ENCODE results near the gene IZUMO4. TPM values are rescaled to one million over a fixed set of nuclear protein-coding genes. Genes with fewer than 3 reads are reported as not detected.
"Not testable (repeated sequence)": the region's sequence is repeated elsewhere in the genome, so short reads cannot be mapped to it uniquely, and the experiment has no call there.

The IZUMO4 gene
- total RNA-seq, 1 donor from 2014 or later: 5.8 TPM

GRCh38 chr19:2084993-2085720, 11.6 kb upstream of the IZUMO4 start:
- no peak for FAIRE-seq
- Histone ChIP-seq H3K79me2 (ENCODE audit: insufficient read depth, low read length) (peaks cover 59% of the 10 kb centered on the region), H3K9ac (ENCODE audit: low read length) (peak overlapping the region; percentile 40), H3K9me3 (ENCODE audit: insufficient read depth, low read depth, low read length) (no peaks in the 10 kb centered on the region), H3K4me1 (ENCODE audit: insufficient read depth, low read length) (peaks cover 15% of the 10 kb centered on the region), H3K27me3 (ENCODE audit: insufficient read depth, low read length) (no peaks in the 10 kb centered on the region), H3K4me3 (ENCODE audit: insufficient read depth, low read depth, low read length) (peak overlapping the region; percentile 10), H3K4me2 (ENCODE audit: low read length) (peak overlapping the region; percentile 71), H3K36me3 (ENCODE audit: insufficient read depth, low read length) (peaks cover 3% of the 10 kb centered on the region), H4K20me1 (ENCODE audit: insufficient read depth, low read length) (peaks cover 52% of the 10 kb centered on the region), H3K27ac (ENCODE audit: low read depth, low read length) (no peak overlapping the region), H2AFZ (ENCODE audit: low read depth, low read length) (no peak overlapping the region)
- peaks cover 25% of the 10 kb centered on the region for H3K4me1 Mint-ChIP-seq (ENCODE audit: low read depth, unreplicated experiment)
- TF ChIP-seq EZH2 (IDR thresholded peaks at IDR 0.05; ENCODE audit: insufficient read depth, low read length): no peak
- TF ChIP-seq CTCF (IDR thresholded peaks at IDR 0.05; ENCODE audit: insufficient read depth, low read depth, low read length): no peak
- peaks cover 12% of the 10 kb centered on the region for H3K36me3 Mint-ChIP-seq (ENCODE audit: low read depth, unreplicated experiment)
- no peaks in the 10 kb centered on the region for H3K27me3 Mint-ChIP-seq (ENCODE audit: low read depth, unreplicated experiment)
- DNase-seq (ENCODE audit: low read depth): peak; percentile 27
- H3K4me3 Mint-ChIP-seq (ENCODE audit: unreplicated experiment): peak overlapping the region; percentile 47
- peak overlapping the region; percentile 93 for H3K27ac Mint-ChIP-seq (ENCODE audit: unreplicated experiment)
- no peaks in the 10 kb centered on the region for H3K9me3 Mint-ChIP-seq (ENCODE audit: unreplicated experiment)

GRCh38 chr19:2086695-2087620, 9.8 kb upstream of the IZUMO4 start:
- H3K27me3 Mint-ChIP-seq (ENCODE audit: low read depth, unreplicated experiment); H3K27me3 ChIP-seq (ENCODE audit: insufficient read depth, low read length); H3K4me3 ChIP-seq (ENCODE audit: insufficient read depth, low read depth, low read length); H3K9ac ChIP-seq (ENCODE audit: low read length); FAIRE-seq; H3K27ac ChIP-seq (ENCODE audit: low read depth, low read length); H3K9me3 Mint-ChIP-seq (ENCODE audit: unreplicated experiment); H3K36me3 ChIP-seq (ENCODE audit: insufficient read depth, low read length); H3K9me3 ChIP-seq (ENCODE audit: insufficient read depth, low read depth, low read length); H2AFZ ChIP-seq (ENCODE audit: low read depth, low read length); H3K4me2 ChIP-seq (ENCODE audit: low read length); H3K36me3 Mint-ChIP-seq (ENCODE audit: low read depth, unreplicated experiment): not testable (repeated sequence)
- Mint-ChIP-seq H3K4me1 (ENCODE audit: low read depth, unreplicated experiment) (peaks cover 34% of the 10 kb centered on the region), H3K27ac (ENCODE audit: unreplicated experiment) (peak overlapping the region; percentile 15), H3K4me3 (ENCODE audit: unreplicated experiment) (peak overlapping the region; percentile 34)
- Histone ChIP-seq H4K20me1 (ENCODE audit: insufficient read depth, low read length) (peaks cover 49% of the 10 kb centered on the region), H3K4me1 (ENCODE audit: insufficient read depth, low read length) (peaks cover 25% of the 10 kb centered on the region), H3K79me2 (ENCODE audit: insufficient read depth, low read length) (peaks cover 55% of the 10 kb centered on the region)
- peak; percentile 22 for DNase-seq (ENCODE audit: low read depth)

- Histone ChIP-seq H3K4me3 (ENCODE audit: insufficient read depth, low read depth, low read length) (no peak overlapping the region), H3K27me3 (ENCODE audit: insufficient read depth, low read length) (no peaks in the 10 kb centered on the region), H3K79me2 (ENCODE audit: insufficient read depth, low read length) (peaks cover 55% of the 10 kb centered on the region), H3K4me1 (ENCODE audit: insufficient read depth, low read length) (peaks cover 25% of the 10 kb centered on the region), H3K36me3 (ENCODE audit: insufficient read depth, low read length) (peaks cover 2% of the 10 kb centered on the region), H3K9me3 (ENCODE audit: insufficient read depth, low read depth, low read length) (no peaks in the 10 kb centered on the region), H2AFZ (ENCODE audit: low read depth, low read length) (no peak overlapping the region), H4K20me1 (ENCODE audit: insufficient read depth, low read length) (peaks cover 42% of the 10 kb centered on the region), H3K27ac (ENCODE audit: low read depth, low read length) (no peak overlapping the region), H3K9ac (ENCODE audit: low read length) (no peak overlapping the region), H3K4me2 (ENCODE audit: low read length) (no peak overlapping the region)
- DNase-seq (ENCODE audit: low read depth) (no peak), FAIRE-seq (no peak)
- TF ChIP-seq EZH2 (IDR thresholded peaks at IDR 0.05; ENCODE audit: insufficient read depth, low read length): no peak
- TF ChIP-seq CTCF (IDR thresholded peaks at IDR 0.05; ENCODE audit: insufficient read depth, low read depth, low read length): no peak
- Mint-ChIP-seq H3K27ac (ENCODE audit: unreplicated experiment) (no peak overlapping the region), H3K36me3 (ENCODE audit: low read depth, unreplicated experiment) (peaks cover 7% of the 10 kb centered on the region), H3K4me3 (ENCODE audit: unreplicated experiment) (no peak overlapping the region), H3K27me3 (ENCODE audit: low read depth, unreplicated experiment) (no peaks in the 10 kb centered on the region), H3K4me1 (ENCODE audit: low read depth, unreplicated experiment) (peaks cover 34% of the 10 kb centered on the region), H3K9me3 (ENCODE audit: unreplicated experiment) (no peaks in the 10 kb centered on the region)
Observed at GRCh38 chr19:2087621-2088100, 9.1 kb upstream of the IZUMO4 start.

All from astrocyte (in vitro differentiated cells and primary cell).